Neutrophil (primary cell): ENCODE measurements around the gene SULT1C3.

Experiments
- H3K27ac ChIP-seq: fragments of 200-600 bp; sonication (generic); 2 replicates; pipeline ENCODE4 v1.5.1; 2016; ENCODE audit warnings: mild to moderate bottlenecking, moderate library complexity
- H3K27me3 ChIP-seq: fragments of 200-600 bp; sonication (generic); 2 replicates; pipeline ENCODE4 v1.6.0; 2016; ENCODE audit warnings: mild to moderate bottlenecking
- H3K36me3 ChIP-seq: fragments of 200-600 bp; sonication (generic); 2 replicates; pipeline ENCODE4 v1.5.1; 2017
- H3K4me1 ChIP-seq, 2 experiments: fragments of 200-600 bp in 1 of 2; sonication (generic) in 1 of 2; 1 replicate in 1 of 2; 2 replicates in 1 of 2; pipeline versions ENCODE4 v1.5.1 to v1.6.1; 2013 to 2016; ENCODE audit warnings: low read depth in 1 of 2, low read length in 1 of 2, mild to moderate bottlenecking in 1 of 2, moderate library complexity in 1 of 2; ENCODE audit not compliant: control insufficient read depth in 1 of 2, insufficient read depth in 1 of 2
- H3K4me3 ChIP-seq, 2 experiments: fragments of 200-600 bp in 1 of 2; sonication (generic) in 1 of 2; 1 replicate in 1 of 2; 2 replicates in 1 of 2; pipeline ENCODE4 v1.5.1; 2013 to 2016; ENCODE audit warnings: low read depth in 1 of 2, low read length in 1 of 2, mild to moderate bottlenecking in 1 of 2, moderate library complexity in 1 of 2
- H3K9me3 ChIP-seq: fragments of 200-600 bp; sonication (generic); 2 replicates; pipeline ENCODE4 v1.5.1; 2016
- TF ChIP-seq, protein P1 (sequence below): fragments of 200-600 bp; sonication (generic); IDR thresholded peaks from 2 replicates; pipeline ENCODE4 v1.5.1; 2016; ENCODE audit warnings: antibody characterized with exemption

SULT1C3 gene

DNA sequence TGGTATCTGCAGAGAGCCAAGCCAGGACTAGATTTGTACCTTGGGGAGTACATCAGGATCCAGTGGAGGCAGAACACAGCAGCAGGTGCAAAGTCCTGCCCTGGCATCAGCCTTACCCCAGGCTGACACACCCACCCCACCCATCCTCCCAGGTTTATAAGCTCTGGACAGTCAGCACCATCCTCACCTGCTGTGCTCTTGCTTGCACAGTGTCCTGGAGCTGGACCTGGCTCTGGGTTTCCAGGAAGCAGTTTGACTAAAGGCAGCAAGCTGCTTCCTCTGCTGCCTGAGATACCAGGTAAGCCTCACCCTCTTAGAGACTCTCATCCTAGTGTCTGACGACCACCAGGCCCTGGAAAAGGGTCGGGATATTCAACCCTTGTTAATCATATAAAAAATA lies at the start of gene SULT1C3:
Gene SULT1C3, plus strand, starts transcription at position 183 of the 400 bp plus-strand sequence. CDS start 7,227 bp downstream, outside the sequence.
- Histone ChIP-seq H3K9me3 (peaks cover 3% of the 10 kb centered on the region), H3K4me1 (no peaks in the 10 kb centered on the region), H3K4me3 (no peak within 1 kb of the TSS), H3K36me3 (no peaks in the 10 kb centered on the region), H3K27me3 (no peaks in the 10 kb centered on the region), H3K27ac (no peak within 1 kb of the TSS)
- TF ChIP-seq, protein P1, sequence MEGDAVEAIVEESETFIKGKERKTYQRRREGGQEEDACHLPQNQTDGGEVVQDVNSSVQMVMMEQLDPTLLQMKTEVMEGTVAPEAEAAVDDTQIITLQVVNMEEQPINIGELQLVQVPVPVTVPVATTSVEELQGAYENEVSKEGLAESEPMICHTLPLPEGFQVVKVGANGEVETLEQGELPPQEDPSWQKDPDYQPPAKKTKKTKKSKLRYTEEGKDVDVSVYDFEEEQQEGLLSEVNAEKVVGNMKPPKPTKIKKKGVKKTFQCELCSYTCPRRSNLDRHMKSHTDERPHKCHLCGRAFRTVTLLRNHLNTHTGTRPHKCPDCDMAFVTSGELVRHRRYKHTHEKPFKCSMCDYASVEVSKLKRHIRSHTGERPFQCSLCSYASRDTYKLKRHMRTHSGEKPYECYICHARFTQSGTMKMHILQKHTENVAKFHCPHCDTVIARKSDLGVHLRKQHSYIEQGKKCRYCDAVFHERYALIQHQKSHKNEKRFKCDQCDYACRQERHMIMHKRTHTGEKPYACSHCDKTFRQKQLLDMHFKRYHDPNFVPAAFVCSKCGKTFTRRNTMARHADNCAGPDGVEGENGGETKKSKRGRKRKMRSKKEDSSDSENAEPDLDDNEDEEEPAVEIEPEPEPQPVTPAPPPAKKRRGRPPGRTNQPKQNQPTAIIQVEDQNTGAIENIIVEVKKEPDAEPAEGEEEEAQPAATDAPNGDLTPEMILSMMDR: no peak

DNA sequence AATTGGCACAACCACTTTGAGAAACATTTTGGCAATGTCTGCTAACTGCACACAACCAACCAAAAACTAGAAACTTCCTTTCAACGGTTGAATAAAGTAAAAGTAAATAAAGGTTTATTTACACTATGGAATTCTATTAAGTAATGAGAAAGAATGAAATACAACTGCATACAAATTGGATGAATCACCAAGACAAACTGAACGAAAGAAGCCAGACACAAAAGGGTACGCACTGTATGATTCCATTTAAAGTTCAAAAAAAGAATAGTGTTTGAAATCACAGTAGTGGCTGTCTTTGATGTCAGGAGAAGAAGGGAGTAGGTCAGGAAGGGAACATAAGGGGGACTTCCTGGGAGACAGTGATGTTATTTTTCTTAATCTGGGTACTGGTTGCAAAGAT lies 46.5 kb upstream of the SULT1C3 start:
- TF ChIP-seq, protein P1: no peak
- Histone ChIP-seq H3K4me3 (no peak overlapping the region), H3K27ac (no peak overlapping the region), H3K9me3 (no peaks in the 10 kb centered on the region), H3K27me3 (no peaks in the 10 kb centered on the region), H3K36me3 (no peaks in the 10 kb centered on the region), H3K4me1 (no peaks in the 10 kb centered on the region)

DNA sequence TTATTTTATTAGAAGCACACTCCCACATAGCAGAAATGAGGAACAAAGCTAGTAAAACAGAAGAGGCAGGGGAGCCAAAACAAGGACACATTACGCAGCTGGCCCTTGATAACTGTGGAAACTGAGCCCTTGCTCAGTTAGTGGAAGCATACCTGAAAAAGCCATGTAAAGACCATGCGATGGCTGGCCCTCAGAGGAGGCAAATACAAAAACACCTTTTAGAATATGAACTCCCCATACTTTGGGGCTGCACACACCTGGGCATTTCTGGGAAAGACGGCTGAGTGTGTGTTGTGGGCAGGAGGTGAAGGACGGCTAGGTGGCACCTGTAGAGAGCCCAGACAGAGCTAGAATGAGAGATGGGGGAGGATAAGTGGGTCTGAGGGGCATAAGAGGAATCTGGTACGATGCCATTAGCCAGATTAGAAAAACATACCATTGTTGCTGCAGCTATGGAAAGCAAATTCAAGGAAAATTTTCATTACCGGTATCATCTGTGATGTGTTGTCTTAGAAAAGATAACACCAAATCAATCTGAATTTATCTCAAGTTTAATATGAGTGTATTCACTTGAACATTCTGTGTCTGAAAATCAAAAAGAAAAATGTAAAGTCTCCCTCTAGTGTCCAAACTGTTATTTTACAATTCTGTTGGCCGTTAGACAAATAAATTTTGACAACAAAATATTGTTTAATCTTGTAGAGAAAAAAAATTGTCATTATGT lies 45.2 kb upstream of the SULT1C3 start:
- no peaks in the 10 kb centered on the region for H3K27me3 ChIP-seq
- no peak overlapping the region for H3K4me3 ChIP-seq
- no peaks in the 10 kb centered on the region for H3K4me1 ChIP-seq
- TF ChIP-seq, protein P1: no peak
- no peaks in the 10 kb centered on the region for H3K9me3 ChIP-seq
- no peaks in the 10 kb centered on the region for H3K36me3 ChIP-seq
- H3K27ac ChIP-seq: no peak overlapping the region

DNA sequence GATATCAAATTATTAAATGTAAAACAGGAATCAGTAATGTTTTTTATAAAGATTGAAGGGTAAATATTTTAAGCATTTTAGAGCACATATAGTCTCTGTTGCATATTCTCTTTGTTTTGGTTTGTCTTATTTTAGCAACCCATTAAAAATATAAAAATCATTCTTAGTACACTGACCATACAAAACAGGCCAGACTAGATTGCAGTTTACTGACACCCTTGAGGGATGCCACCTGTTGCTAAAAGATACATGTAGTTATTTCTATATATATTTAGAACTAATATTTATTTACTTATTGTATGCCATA lies 44.7 kb upstream of the SULT1C3 start:
- no peaks in the 10 kb centered on the region for H3K9me3 ChIP-seq

DNA sequence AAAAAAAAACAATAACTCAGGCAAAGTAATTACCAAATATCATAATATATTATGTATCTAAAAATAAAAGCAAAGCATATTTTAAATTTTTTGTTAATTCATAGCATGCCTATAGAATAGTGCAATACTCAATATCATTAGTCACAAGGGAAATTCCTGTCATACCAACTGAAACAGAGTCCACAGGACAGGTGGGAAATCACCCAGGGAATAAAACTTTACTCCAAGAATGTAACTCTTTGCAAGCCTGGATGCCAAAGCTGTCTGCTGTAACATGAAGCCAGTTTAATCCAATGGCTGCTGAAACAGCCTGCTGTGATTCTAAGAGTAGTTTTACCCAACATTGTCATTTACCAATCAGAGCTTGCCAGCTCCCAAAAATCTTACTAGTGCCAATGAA lies 40.0 kb upstream of the SULT1C3 start:
- TF ChIP-seq, protein P1: no peak
- H3K27ac ChIP-seq: no peak overlapping the region
- H3K4me3 ChIP-seq: no peak overlapping the region
- no peaks in the 10 kb centered on the region for H3K27me3 ChIP-seq
- H3K36me3 ChIP-seq: no peaks in the 10 kb centered on the region
- no peaks in the 10 kb centered on the region for H3K4me1 ChIP-seq
- no peaks in the 10 kb centered on the region for H3K9me3 ChIP-seq

More for the DNA sequence above, 44.7 kb upstream of the SULT1C3 start:
- Histone ChIP-seq H3K27ac (no peak overlapping the region), H3K4me3 (no peak overlapping the region), H3K27me3 (no peaks in the 10 kb centered on the region), H3K36me3 (no peaks in the 10 kb centered on the region), H3K4me1 (no peaks in the 10 kb centered on the region)
- TF ChIP-seq, protein P1: no peak
